GM21528 (cell line): ENCODE measurements around the gene UBE2Q2.
A peak's percentile ranks its signal among the peaks of the same experiment; 100 is the strongest.
"Not testable (repeated sequence)": the region's sequence is repeated elsewhere in the genome, so short reads cannot be mapped to it uniquely, and the experiment has no call there.

Experiments
- ATAC-seq: cut with Tn5 transposase; IDR thresholded peaks from one replicate; pipeline ENCODE4 v1.9.1; 2021; ENCODE audit warnings: mild to moderate bottlenecking, moderate library complexity; ENCODE audit not compliant: unreplicated experiment, low FRiP score

The UBE2Q2 gene

DNA sequence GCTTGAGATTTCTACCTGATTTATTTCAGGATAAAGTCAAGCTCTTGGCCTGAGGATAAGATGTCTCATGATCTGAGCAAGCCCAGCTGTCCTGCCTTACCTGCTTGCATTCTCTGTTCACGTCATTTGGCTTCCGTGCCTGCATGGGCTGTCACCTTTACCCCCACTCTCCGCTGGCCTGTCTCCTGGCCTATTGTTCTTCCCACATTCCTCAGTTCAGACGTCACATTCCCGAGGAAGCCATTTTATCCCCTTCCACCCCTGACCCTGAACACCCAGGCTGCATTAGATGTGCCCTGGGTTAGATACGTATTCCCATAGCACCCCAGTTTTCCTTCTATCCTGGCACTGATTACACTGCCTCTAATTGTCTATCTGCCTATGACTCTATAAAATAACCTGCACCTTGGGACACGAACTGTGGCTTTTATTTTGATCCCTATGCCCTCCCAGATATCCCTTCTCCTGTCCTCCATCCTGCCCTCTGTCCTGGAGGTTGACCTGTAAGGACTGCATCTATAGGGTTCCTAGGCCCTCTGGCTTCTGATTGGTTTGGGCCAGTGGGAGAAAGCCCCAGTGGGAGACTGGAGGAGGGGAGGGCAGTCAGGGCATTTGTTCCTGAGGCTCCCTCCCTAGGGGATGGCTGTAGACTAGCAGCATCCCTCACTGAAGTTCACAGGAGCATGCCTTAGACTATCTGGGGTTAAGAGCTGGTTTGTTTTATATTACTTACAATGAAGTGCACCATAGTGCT lies 19.2 kb upstream of the UBE2Q2 start:
- no peak for ATAC-seq

DNA sequence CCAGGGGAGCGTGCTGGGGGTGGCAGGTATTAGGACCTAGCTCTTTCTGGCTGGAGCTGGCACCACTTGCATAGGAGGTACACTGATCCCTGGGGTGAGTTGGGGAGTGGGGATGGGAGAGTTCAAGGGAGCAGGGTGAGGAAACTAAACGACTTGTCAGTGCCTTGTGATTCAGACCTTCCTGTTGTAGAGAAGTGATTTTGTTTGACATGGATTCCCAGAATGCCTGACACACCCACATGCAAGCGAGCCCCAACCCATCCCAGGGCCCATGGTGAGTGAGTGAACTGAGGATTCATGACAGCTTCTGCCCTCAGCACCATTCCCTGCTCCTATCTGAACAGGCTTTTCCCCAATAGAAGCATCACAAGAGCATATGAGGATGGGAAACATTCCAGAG lies 15.6 kb upstream of the UBE2Q2 start:
- no peak for ATAC-seq

DNA sequence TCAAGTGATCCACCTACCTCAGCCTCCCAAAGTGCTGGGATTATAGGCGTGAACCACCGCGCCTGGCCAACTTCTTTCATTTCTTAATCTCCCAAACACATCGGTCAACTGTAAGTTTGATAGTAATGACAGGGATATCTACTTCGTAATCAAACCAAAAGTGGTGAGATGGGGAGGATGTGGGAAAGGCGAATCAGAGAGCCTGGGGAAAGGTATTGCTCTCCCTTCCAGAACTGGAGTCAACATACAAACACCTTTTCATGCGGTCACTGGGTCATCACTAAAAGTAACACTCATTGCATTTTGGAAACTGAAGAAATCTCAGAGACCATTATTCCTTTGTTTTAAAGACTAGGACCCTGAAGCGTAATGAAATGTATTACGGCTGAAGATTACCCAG lies 14.8 kb upstream of the UBE2Q2 start:
- ATAC-seq = no peak

DNA sequence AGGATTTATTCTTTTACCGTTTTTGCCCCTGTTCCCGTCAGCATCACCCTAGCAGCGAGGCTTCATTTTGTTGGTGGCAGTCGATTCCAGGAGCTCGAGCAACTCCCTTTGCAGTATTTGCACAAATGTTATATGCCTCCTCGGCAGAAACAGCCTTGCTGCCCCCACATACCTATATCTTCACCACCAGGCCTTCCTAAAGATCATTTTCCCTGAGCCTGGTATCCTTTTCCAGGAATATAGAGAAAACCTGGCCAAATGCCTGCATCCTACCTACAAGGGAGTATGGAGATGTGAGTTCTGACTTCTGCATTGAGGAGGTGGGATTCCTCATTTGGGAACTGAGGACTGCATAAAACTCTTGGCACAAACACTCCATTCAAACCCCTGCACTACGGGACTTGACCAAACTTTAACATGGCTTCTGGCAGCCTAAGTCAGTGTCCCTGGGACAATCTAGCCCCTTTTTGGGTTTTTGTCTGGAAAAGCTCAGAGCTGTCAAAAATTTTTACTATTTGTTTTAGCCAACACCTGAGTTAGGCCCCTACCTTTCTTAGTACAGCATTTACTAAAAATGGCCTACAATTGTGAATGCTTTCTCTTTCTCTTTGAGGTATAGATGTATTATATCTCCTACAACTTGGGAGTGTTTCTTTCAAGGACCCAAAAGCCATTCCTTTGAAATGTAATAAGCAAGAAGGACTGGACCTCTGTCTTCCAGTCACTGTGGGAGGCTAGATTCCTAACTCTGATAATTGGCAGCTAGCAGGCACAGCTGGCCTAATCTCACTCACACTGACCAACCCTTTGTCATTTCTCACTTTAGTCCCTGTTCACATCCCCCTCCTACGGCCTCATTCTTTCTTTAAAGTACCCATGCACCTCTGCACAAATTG lies 12.1 kb upstream of the UBE2Q2 start:
- ATAC-seq = no peak

DNA sequence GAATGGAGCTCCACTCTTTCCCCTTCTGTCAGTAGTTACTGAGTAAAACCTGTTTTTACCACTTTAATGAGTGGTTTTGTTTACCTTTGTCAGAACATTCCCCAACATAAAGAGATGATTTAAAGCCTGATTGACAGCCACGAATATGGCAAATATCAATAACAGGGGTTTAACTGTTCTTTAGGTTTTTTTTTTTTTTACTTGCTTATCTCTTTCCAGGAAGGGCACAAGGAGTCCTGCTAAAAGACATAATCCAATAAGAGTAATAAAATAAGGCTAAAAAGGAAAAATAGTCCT lies 11.5 kb upstream of the UBE2Q2 start:
- no peak for ATAC-seq

DNA sequence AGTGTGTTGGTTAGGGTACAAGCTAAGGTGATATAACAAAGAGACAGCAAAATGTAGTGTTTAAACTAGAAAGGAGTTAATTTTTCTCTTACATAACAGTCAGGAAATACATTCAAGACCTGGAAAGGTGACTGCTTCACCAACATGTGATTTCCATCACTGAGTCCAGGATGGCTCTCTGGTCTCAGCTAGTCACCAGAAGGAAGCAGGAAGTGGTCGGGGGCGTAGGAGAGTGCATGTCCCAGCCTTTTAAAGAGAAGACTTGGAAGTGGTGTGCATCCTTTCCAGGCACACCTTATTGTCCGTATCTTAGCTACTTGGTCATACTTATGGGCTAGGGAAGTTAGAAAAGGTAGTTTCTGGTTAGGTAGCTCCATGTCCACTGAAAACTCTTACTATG lies 11.1 kb upstream of the UBE2Q2 start:
- no peak for ATAC-seq

DNA sequence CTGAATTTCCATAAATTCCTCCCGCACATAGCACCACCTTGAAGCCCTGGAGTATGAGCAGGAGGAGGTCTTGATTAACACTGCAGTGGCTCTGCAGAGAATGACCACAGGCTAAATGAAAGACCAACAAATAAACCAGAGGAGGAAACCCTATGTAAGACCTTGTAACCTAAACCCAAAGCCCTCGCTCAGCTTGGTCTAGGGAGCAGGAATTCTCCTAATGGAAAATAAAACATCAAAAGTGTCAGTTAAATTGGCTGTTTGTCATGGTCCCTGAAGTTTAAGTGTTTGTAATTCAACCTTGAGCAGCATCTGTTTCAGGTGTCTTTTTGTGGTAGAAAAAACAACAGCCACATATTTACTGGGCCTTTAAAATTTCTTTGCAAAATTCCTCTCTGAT lies 9.2 kb upstream of the UBE2Q2 start:
- no peak for ATAC-seq

DNA sequence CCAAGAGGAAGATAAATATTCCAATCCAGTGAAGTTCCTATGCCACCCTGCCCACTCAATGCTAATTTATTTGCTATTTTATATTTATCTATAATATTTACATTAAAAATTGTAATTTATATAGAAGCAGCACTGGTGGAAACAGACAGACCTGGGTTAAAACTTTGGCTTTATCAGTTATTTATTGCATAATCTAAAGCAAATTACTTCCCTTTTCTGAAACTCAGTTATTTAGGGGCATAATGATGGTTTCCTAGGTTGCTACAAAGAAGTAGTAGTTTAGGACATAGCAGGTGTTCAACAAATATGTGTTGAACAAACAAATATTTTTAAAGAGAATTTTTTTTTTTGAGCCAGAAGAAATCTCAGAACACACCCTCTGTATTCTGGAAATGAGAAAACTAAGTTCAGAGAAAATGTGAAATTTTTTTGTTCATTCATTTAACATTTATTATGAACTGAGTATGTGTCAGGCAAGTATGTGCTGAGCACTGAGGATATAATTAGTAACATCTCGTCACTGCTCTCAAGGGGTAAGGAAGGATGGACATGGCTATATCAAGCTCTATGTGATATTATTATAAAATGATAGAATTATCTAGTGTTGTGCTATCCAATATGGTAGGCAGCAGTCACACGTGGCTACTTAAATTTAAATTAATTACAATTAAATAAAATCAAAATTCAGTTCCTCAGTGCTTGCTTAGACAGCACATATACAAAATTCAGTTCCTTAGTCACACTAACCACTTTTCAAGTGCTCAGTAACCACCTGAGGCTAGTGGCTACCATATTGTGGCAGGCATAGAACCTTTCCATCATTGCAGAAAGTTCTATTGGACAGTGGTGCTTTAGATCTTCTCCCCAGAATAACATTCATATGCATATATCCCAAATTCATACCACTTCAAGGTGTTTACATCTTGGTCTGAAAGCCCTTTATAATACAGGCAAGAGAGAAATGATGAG lies 7.0 kb upstream of the UBE2Q2 start:
- ATAC-seq = no peak

DNA sequence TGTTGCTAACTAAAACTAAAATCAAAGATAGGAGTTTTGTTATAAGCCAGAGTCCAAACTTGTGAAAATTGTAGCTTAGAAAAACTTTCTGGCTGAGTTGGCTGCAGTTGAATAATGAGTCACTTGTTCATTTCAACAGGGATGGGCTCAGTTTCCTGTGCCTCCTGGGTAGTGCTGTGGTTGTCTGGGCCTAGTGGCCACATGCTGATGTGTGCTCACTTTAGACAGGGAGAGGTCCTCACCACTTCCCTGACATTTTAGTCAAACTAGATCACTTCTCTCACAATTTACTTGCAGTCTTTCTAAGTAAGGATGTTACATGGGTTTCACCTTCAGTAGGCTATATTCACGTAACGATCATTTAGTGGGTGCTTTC lies 6.3 kb upstream of the UBE2Q2 start:
- ATAC-seq = no peak

DNA sequence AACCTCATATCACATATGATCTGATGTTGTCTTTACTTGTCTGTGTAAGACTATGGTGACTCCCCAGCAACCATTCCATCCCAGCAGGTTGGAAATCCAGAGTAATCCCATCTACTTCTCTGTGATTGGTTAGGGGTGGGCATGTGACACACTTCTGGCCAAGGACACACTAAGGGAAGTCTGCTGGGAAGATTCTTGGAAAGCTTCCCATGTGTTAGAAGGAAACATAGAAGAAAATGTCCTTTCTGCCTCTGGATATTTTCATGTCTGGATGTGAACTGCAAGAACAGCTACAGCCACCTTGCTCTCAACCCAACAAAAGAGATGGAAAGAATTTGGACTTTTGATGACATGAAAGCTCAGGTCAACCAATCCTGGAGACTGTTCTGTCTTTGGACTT lies 2.6 kb upstream of the UBE2Q2 start:
- ATAC-seq = no peak

DNA sequence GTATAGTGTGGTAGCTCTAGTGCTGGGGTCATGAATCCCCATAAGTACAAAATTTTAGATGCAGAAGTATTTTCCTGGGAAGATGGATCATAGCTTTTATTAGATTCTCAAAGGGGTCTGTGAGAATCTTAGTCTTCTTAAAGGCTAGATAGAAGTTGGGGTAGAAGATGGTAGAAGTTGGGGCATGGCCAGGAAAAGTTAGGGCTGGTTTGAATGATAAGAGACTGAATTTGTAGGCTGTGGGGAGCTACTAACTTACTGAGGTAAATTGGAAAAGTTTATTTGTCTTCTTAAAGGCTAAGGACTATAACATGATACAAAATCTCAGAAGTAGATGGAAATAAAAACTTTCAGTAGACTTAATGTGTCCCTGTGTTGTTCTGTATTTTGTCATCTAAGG lies 1.6 kb upstream of the UBE2Q2 start:
- ATAC-seq = no peak

DNA sequence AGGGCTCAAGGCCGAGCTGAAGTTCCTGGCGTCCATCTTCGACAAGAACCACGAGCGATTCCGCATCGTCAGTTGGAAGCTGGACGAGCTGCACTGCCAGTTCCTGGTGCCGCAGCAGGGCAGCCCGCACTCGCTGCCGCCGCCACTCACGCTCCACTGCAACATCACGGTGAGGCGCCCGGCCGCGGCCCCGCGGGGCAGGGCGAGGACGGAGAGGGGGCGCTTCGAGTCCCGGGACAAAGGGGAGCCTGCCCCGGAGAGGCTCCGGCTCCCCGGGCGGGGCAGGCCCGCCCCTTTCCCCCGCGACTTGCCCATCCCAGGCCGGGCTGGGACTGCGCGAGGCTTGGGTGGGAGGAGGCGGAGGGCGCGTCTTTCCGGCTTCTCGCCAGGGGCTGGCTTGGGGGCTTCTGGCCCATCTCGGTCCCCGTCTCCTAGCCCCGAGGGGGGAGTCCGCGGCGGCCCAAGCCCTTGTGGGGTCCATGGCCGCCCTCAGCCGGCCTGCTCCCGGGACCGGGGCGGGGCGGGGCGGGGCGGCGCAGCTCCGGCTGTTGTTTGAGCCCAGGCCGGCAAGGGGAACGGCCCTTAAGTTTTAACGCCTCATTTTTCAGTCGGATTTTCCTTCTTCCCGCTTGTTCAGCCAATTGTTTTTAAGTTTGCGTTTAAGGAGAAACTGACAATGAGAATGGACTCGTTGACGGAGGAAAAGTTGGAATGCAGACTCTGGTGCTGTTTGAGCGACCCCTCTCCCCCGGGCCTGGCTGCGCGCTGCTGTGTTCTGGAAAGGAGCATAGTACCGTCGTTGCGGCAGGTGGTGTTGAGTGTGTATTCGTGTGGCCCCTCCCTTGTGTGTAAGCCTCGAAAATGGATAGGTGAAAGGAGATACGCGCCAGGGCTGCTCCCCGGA lies 683 bp downstream of the UBE2Q2 start:
- ATAC-seq = peak; percentile 49

DNA sequence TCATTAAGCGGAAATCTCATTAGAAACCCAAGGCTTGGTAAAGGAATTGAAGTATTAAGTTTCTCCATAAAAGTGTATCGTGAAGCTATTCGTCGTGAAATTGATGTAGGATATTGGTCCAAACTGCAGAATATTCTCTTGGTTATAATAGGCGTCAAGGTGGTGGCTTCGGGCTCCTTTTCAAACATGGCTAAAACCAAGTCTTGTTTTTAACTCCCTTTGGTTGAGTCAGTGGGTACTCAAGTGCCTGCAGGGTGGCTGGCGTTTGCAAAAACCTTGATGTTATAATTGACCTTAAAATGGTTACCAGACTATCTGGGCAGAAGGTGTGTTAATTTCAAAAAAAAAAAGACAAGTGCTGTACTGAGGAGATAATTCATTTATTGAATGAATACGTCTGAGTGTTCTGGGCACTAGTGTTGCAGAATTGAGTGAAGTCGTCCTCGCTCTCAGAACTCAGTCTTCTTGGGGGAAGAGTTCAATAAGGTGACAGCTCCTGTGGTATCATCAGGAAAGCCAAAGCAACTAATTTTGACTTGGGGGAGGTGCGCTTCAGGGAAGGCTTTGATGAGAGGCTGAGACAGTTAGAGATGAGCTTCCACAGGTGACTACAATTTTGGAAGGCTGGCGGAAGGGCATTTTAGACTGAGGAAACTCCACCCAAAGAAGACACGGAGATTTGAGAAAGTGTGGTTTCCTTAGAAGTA lies 1.5 kb downstream of the UBE2Q2 start:
- ATAC-seq = no peak

DNA sequence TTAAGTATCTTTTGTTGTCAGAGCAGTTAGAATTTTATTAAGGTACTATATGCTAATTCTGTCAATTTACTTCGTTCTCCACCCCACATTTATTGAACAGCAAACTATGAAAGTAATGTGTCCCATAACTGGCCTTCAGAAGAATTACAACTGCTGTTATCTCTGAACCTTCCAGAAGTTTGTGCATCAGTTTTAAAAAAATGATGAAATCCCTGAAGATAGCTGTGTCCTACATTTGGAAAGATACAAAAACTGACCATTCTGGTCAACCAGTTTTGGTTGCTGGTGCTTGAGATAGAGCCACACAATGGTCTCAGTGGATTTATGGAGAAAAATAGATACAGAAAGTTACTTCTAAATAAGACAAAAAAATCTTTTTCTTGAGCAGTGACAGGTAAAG lies 5.9 kb downstream of the UBE2Q2 start:
- ATAC-seq = no peak

DNA sequence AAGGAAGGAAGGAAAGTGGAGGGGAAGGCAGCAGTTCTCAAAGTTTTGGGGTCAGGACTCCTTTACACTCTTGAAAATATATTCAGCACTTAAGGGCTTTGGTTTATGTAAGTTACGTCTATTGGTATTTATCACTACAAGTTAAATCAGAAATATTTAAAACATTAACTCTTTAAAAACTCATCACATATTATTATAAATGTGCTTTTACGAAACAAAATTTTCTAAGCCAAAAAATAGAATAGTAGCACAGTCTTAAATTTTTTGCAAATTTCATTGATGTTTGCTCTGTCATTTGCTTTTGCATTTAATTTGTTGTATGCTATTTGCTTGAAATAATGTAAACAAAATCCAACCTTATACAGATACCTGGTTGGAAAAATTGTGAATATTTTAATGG lies 7.5 kb downstream of the UBE2Q2 start:
- no peak for ATAC-seq

DNA sequence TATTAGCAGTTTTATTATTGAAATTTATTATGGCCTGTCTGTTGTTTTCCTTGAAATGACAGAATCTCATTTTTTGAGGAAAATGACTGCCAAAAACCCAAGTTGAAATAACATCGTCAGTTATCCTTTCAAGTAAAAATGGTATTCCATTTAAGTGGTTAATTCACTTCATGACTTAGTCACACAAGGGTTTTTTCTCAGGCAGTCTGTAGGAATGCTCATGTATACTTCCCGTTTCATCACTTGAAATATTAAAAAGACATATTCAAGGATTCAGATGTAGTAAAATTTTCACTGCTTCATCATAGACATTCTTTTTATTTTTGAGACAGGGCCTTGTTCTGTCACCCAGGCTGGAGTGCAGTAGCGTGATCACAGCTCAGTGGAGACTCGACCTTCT lies 8.3 kb downstream of the UBE2Q2 start:
- ATAC-seq = not testable (repeated sequence)

DNA sequence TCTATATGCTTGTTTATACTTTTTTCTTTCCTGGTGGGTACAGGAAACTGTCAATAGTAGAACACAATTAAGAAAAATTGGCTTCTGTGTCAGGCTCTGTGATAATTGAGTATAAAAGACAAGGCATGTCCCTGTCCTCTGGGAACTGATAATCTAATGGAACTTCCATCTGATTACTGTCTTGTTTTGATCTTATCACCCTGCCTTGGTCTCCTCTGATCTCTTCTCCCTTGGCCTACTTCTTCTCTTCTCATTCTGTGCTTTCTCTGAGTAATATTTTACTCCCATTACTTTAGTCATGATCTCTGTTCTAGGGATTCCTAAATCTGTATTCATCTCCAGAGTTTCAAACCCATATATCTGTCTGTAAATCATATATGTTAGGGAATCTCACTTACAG lies 14.6 kb downstream of the UBE2Q2 start:
- ATAC-seq = no peak

DNA sequence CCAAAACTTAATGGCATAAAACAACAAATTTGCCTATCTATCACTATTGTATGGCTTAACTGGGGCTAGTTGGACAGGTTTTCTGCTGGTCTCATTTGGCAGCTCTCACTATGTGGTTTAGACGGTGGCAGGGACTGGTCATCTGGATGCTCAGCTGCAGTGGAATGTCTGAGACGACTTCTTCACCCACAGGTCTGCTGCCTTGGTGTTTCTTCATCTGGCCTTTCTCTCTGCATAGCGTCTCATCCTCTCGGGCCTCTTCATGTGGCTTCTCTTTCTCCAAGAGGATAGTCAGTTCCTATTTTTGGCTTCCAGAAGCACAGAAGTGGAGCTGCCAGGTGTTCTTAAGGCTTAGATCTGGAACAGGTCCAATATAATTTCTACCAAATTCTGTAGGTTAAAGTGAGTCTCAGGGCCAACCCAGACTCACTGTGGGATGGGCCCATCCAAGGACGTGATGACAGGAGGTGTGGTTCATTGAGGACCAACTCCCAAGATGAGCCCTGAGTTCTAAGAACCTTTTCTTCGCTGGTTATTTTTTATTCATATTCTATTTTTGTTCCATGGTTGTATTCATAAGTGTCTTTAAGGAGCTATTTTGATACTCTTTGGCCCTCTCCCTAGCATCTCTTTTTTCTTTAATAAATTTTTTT lies 18.6 kb downstream of the UBE2Q2 start:
- ATAC-seq = no peak

DNA sequence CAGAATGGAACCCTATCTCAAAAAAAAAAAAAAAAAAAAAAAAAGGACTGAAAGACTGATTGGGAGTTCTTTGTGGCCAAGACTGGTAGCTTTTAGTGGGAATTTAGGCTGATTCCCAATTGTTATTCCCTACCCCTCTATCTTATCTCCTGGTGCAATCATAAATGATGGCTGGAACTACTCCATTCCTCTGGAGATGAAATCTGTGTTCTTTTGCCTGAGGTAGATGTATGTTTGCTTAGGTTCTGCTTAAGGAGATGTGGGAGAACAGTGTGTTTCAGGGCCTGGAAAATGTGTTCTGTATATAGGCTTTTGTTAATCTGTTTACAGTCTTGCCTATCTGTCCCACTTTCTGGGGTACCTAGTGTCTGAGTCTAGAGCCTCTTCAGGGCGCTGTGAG lies 19.5 kb downstream of the UBE2Q2 start:
- ATAC-seq = no peak
